Measurements from ENCODE around the gene RSPO3.

The RSPO3 gene

GRCh38 chr6:127114214-127114760, 4.2 kb upstream of the RSPO3 start:
- no peak for DNase-seq (ENCODE audit: low spot score)

DNA sequence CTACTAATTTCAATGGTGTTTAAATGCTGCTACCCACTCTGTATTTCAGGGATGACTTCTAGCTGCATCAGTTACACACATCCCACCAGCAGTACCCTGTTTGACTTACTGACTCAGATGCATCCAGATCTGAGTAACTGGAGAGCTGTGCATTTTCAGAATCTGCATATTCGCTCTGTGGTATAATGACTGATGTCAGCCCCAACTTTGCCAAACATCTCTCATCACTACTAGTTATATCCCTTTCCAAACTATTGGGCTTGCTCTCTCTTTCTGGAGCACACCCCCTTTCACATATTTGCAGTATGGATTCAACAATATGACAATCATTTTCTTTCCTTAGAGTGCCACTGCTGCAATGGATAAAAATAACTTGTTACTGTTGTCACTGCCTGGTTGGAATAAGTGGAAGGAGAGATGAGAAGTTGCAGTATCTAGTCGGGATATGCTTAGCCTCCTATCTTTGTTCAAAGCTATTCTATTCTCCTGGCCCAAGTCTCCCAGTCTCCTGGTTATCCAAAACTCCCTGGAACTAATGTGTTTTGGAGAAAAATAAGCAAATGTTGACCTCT, 3.3 kb upstream of the RSPO3 start:
- DNase-seq (ENCODE audit: low spot score), result no peak

GRCh38 chr6:127115746-127116145, 2.7 kb upstream of the RSPO3 start:
- no peak for DNase-seq (ENCODE audit: low spot score)

DNA sequence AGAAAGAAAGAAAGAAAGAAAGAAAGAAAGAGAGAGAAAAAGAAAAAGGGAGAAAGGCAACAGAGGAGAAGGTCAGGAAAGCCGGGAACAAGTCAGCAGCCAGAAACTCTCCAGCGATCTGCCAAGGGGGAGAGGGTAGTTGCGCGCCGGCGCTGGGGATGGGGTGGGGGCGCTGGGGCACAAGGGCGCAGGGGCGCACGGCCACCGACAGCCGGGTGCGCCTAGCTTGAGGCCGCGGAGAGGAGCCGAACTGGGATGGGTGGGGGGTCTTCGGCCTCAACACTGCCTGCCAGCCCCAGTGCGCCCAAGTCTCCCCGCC, 533 bp upstream of the RSPO3 start:
- DNase-seq (ENCODE audit: low spot score), result no peak

GRCh38 chr6:127119102-127120022, 891 bp downstream of the RSPO3 start:
- no peak for DNase-seq (ENCODE audit: low spot score)

- no peak for DNase-seq (ENCODE audit: low spot score)
Measured at GRCh38 chr6:127120023-127120786, 1.7 kb downstream of the RSPO3 start.

- peak; percentile 5 for DNase-seq (ENCODE audit: low spot score)
Measured at GRCh38 chr6:127120787-127121636, 2.5 kb downstream of the RSPO3 start.

DNA sequence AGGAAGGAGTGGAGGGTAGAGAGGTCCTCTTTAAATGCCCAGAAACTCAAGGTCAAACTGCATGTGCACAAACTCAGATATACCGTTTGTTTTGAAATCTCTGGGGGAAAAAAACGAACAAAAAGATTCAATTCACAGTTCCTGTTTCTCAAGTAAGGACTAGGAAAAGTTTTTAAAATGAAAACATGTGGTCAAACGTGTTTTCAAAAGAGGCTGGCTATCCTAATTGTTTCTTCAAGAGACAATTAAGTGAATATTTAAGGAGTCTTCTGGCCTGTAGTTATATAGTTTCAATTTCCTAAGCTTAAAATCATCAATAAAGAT, 3.1 kb downstream of the RSPO3 start:
- DNase-seq (ENCODE audit: low spot score), result no peak

- no peak for DNase-seq (ENCODE audit: low spot score)
Measured at GRCh38 chr6:127124172-127124571, 5.7 kb downstream of the RSPO3 start.

DNA sequence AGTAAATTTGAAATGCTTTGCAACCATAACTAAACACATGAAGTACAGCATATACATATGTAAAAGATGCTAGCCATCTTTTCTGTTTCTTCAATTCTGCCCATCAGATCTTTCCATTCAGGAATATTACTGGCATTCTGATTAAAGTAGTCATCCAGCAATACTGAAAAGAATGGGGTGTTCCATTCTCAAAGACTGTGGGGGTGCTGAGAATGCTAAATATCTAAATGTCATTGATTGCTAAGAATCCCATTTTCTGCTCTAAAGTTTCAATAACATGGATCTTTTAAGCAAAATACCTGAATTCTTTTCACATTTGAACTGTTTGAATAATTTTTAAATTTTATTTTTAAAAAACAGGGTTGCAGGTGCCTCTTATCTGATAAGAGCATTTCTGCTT, 6.2 kb downstream of the RSPO3 start:
- no peak for DNase-seq (ENCODE audit: low spot score)

DNA sequence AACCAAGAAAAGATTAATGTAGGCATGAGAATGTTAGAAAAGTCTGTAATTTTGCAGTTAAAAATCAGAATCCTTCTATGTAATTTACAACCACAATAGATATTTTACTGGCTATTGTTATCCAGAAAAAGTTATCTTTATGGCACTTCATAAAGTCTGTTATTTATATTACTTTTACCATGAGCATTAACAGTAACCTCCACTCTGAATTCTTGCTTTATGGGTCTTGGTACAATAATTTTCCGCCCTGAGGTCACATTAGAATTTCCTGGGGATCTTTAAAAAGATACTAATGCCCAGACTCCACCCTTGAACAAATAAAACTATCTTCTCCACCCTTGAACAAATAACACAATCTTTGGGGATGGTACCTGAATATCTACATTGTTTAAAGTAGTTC, 9.6 kb downstream of the RSPO3 start:
- DNase-seq (ENCODE audit: low spot score), result no peak

DNA sequence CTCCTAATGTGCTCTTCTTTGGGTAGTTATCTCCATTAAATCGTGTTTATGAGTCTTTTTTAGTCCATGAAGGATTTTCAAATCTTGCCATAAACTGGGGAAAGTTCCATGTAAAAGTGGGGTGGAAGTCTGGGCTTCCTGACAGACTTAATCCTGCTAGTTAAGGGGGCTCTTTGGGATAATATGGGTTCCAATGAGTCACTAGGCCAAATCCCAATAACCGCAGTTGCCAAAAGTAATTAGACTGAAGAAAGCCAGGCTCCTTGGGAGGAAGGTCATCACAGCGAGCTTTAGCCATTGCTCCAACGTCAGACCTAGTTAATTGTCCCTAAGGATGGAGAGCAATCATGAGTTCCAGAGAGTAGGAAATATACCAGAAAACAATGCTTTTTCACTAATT, 10.8 kb downstream of the RSPO3 start:
- no peak for DNase-seq (ENCODE audit: low spot score)

GRCh38 chr6:127131275-127131674, 12.8 kb downstream of the RSPO3 start:
- DNase-seq (ENCODE audit: low spot score), result no peak

- no peak for DNase-seq (ENCODE audit: low spot score)
Measured at GRCh38 chr6:127131772-127132376, 13.4 kb downstream of the RSPO3 start.

DNA sequence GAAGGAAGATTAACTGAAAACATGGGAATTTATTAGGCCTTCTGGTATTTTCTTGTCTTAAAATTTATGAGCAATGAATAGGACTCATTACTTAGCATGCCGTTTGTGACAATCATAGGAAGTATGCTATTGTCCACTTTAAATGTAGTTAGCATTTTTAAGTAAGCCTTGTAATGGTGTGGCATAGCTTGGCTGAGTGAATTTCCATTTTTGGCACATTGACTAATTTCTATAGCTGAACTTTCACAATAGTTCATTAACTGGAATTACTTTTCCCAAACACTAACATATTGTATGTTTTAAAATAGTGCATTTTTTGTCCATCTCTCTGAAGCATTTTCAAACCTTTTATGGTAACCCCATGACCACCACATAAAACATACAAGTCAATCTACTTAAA, 15.7 kb downstream of the RSPO3 start:
- DNase-seq (ENCODE audit: low spot score), result no peak

- DNase-seq (ENCODE audit: low spot score), result no peak
Measured at GRCh38 chr6:127136786-127137185, 18.3 kb downstream of the RSPO3 start.

GRCh38 chr6:127146932-127147331, 28.5 kb downstream of the RSPO3 start:
- DNase-seq (ENCODE audit: low spot score), result no peak

GRCh38 chr6:127147534-127147933, 29.1 kb downstream of the RSPO3 start:
- DNase-seq (ENCODE audit: low spot score), result no peak

- DNase-seq (ENCODE audit: low spot score), result no peak
Measured at GRCh38 chr6:127148511-127148910, 30.0 kb downstream of the RSPO3 start.

GRCh38 chr6:127154509-127154908, 36.0 kb downstream of the RSPO3 start:
- DNase-seq (ENCODE audit: low spot score), result no peak

DNA sequence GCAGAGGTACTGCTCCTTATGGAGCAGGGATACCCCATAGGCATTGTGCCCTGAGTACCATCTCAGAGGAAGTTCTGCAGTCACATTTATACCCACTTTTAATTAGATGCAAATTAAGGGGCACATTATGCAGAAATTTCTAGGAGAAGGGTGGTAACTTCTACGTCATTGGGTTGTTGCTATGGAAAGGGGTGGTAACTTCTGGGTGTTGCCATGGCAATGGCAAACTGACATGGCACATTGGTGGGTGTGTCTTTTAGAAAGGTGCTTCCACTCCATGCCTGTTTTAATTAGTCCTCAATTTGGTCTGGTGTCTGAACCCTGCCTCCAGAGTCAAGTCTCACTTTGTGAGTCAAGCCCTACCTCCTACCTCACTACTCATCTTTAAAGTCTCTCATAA, 42.0 kb downstream of the RSPO3 start:
- no peak for DNase-seq (ENCODE audit: low spot score)

GRCh38 chr6:127162836-127163235, 44.4 kb downstream of the RSPO3 start:
- no peak for DNase-seq (ENCODE audit: low spot score)
